ENCODE results near the gene TMEM266. TPM values are rescaled to one million over a fixed set of nuclear protein-coding genes. Genes with fewer than 3 reads are reported as not detected.
A peak's percentile ranks its signal among the peaks of the same experiment; 100 is the strongest.

Gene TMEM266
- total RNA-seq, 2 experiments from 2014 or later = not detected

GRCh38 chr15:76173317-76173834, 113.6 kb downstream of the TMEM266 start:
- Mint-ChIP-seq H3K27me3 (peaks cover 8% of the 10 kb centered on the region), H3K27ac (no peak overlapping the region), H3K4me1 (no peaks in the 10 kb centered on the region), H3K36me3 (ENCODE audit: low read depth) (no peaks in the 10 kb centered on the region), H3K9me3 (no peaks in the 10 kb centered on the region), H3K4me3 (no peak overlapping the region)
- CTCF ChIA-PET = interaction anchor here (0.6 kb wide), 1 partner anchor 14 kb away, joined by 4 read pairs; no protein-coding TSS in a partner anchor
- POLR2A ChIA-PET = no interaction called here
- DNase-seq = no peak

- Mint-ChIP-seq H3K36me3 (ENCODE audit: low read depth) (no peaks in the 10 kb centered on the region), H3K27me3 (peaks cover 15% of the 10 kb centered on the region), H3K9me3 (no peaks in the 10 kb centered on the region), H3K4me3 (no peak overlapping the region), H3K4me1 (no peaks in the 10 kb centered on the region), H3K27ac (no peak overlapping the region)
- ChIA-PET CTCF (no interaction called here), POLR2A (no interaction called here)
- no peak for DNase-seq
These were observed 114.9 kb downstream of the TMEM266 start for GRCh38 chr15:76174654-76175053.

GRCh38 chr15:76175442-76175841, 115.7 kb downstream of the TMEM266 start:
- no peak for DNase-seq
- H3K27me3 Mint-ChIP-seq = peaks cover 17% of the 10 kb centered on the region
- H3K9me3 Mint-ChIP-seq = no peaks in the 10 kb centered on the region
- no peaks in the 10 kb centered on the region for H3K4me1 Mint-ChIP-seq
- no peaks in the 10 kb centered on the region for H3K36me3 Mint-ChIP-seq (ENCODE audit: low read depth)
- no peak overlapping the region for H3K4me3 Mint-ChIP-seq
- no peak overlapping the region for H3K27ac Mint-ChIP-seq
- POLR2A ChIA-PET = interaction anchor here (0.5 kb wide), 1 partner anchor 21 kb away, joined by 3 read pairs; no protein-coding TSS in a partner anchor
- CTCF ChIA-PET = no interaction called here

GRCh38 chr15:76176059-76176458, 116.3 kb downstream of the TMEM266 start:
- Mint-ChIP-seq H3K4me3 (no peak overlapping the region), H3K36me3 (ENCODE audit: low read depth) (no peaks in the 10 kb centered on the region)
- CTCF ChIA-PET = no interaction called here

GRCh38 chr15:76176487-76177085, 116.8 kb downstream of the TMEM266 start:
- POLR2A ChIA-PET = no interaction called here
- no peak overlapping the region for H3K4me3 Mint-ChIP-seq
- no peak for DNase-seq
- peaks cover 5% of the 10 kb centered on the region for H3K4me1 Mint-ChIP-seq
- no peaks in the 10 kb centered on the region for H3K9me3 Mint-ChIP-seq
- H3K27me3 Mint-ChIP-seq = peaks cover 17% of the 10 kb centered on the region
- CTCF ChIA-PET = no interaction called here
- no peak overlapping the region for H3K27ac Mint-ChIP-seq
- no peaks in the 10 kb centered on the region for H3K36me3 Mint-ChIP-seq (ENCODE audit: low read depth)

More at GRCh38 chr15:76176059-76176458, 116.3 kb downstream of the TMEM266 start:
- DNase-seq = no peak
- H3K27me3 Mint-ChIP-seq = peaks cover 17% of the 10 kb centered on the region
- H3K9me3 Mint-ChIP-seq = no peaks in the 10 kb centered on the region
- POLR2A ChIA-PET = no interaction called here
- no peaks in the 10 kb centered on the region for H3K4me1 Mint-ChIP-seq
- H3K27ac Mint-ChIP-seq = no peak overlapping the region

- POLR2A ChIA-PET = no interaction called here
- Mint-ChIP-seq H3K27ac (no peak overlapping the region), H3K27me3 (peaks cover 17% of the 10 kb centered on the region), H3K4me3 (no peak overlapping the region), H3K36me3 (ENCODE audit: low read depth) (no peaks in the 10 kb centered on the region), H3K9me3 (no peaks in the 10 kb centered on the region), H3K4me1 (peaks cover 10% of the 10 kb centered on the region)
- DNase-seq = no peak
- CTCF ChIA-PET = no interaction called here
These were observed 117.8 kb downstream of the TMEM266 start for GRCh38 chr15:76177491-76178040.

- Mint-ChIP-seq H3K27ac (no peak overlapping the region), H3K4me1 (peaks cover 10% of the 10 kb centered on the region), H3K4me3 (no peak overlapping the region), H3K27me3 (peaks cover 17% of the 10 kb centered on the region), H3K36me3 (ENCODE audit: low read depth) (no peaks in the 10 kb centered on the region), H3K9me3 (no peaks in the 10 kb centered on the region)
- ChIA-PET CTCF (no interaction called here), POLR2A (interaction anchor here (0.5 kb wide), 1 partner anchor 982 kb away, joined by 5 read pairs; no protein-coding TSS in a partner anchor)
- DNase-seq = no peak
These were observed 118.7 kb downstream of the TMEM266 start for GRCh38 chr15:76178296-76179000.

- H3K4me3 Mint-ChIP-seq = no peak overlapping the region
- peaks cover 17% of the 10 kb centered on the region for H3K27me3 Mint-ChIP-seq
- no peaks in the 10 kb centered on the region for H3K9me3 Mint-ChIP-seq
- no peak for DNase-seq
- H3K36me3 Mint-ChIP-seq (ENCODE audit: low read depth) = no peaks in the 10 kb centered on the region
- no peak overlapping the region for H3K27ac Mint-ChIP-seq
- peaks cover 10% of the 10 kb centered on the region for H3K4me1 Mint-ChIP-seq
- ChIA-PET CTCF (no interaction called here), POLR2A (no interaction called here)
These were observed 119.2 kb downstream of the TMEM266 start for GRCh38 chr15:76179023-76179422.

GRCh38 chr15:76180321-76180720, 120.5 kb downstream of the TMEM266 start:
- DNase-seq = no peak
- H3K9me3 Mint-ChIP-seq = no peaks in the 10 kb centered on the region
- no peak overlapping the region for H3K4me3 Mint-ChIP-seq
- no peaks in the 10 kb centered on the region for H3K36me3 Mint-ChIP-seq (ENCODE audit: low read depth)
- POLR2A ChIA-PET = no interaction called here
- H3K4me1 Mint-ChIP-seq = peaks cover 10% of the 10 kb centered on the region
- no peak overlapping the region for H3K27ac Mint-ChIP-seq
- CTCF ChIA-PET = no interaction called here
- H3K27me3 Mint-ChIP-seq = peaks cover 21% of the 10 kb centered on the region

- H3K36me3 Mint-ChIP-seq (ENCODE audit: low read depth) = no peaks in the 10 kb centered on the region
- ChIA-PET CTCF (no interaction called here), POLR2A (no interaction called here)
- no peak overlapping the region for H3K4me3 Mint-ChIP-seq
- H3K27me3 Mint-ChIP-seq = peaks cover 21% of the 10 kb centered on the region
- no peak overlapping the region for H3K27ac Mint-ChIP-seq
- H3K4me1 Mint-ChIP-seq = peaks cover 10% of the 10 kb centered on the region
- peak; percentile 40 for DNase-seq
- no peaks in the 10 kb centered on the region for H3K9me3 Mint-ChIP-seq
These were observed 121.9 kb downstream of the TMEM266 start for GRCh38 chr15:76181705-76182107.

GRCh38 chr15:76183930-76184649, 124.3 kb downstream of the TMEM266 start:
- POLR2A ChIA-PET = no interaction called here
- Mint-ChIP-seq H3K4me1 (peaks cover 10% of the 10 kb centered on the region), H3K4me3 (no peak overlapping the region), H3K36me3 (ENCODE audit: low read depth) (no peaks in the 10 kb centered on the region), H3K27me3 (peaks cover 20% of the 10 kb centered on the region), H3K9me3 (no peaks in the 10 kb centered on the region), H3K27ac (no peak overlapping the region)
- DNase-seq = no peak
- CTCF ChIA-PET = interaction anchor here (0.8 to 1.0 kb wide), 2 partner anchors 8 to 30 kb away, joined by 3 read pairs; no protein-coding TSS in a partner anchor

GRCh38 chr15:76184650-76185035, 124.9 kb downstream of the TMEM266 start:
- no peak overlapping the region for H3K4me3 Mint-ChIP-seq
- no peaks in the 10 kb centered on the region for H3K9me3 Mint-ChIP-seq
- peaks cover 19% of the 10 kb centered on the region for H3K27me3 Mint-ChIP-seq
- H3K36me3 Mint-ChIP-seq (ENCODE audit: low read depth) = no peaks in the 10 kb centered on the region
- H3K27ac Mint-ChIP-seq = no peak overlapping the region
- ChIA-PET POLR2A (no interaction called here), CTCF (interaction anchor here (0.8 to 1.2 kb wide), 3 partner anchors 30 to 1358 kb away, joined by 3 to 4 read pairs (median 3); no protein-coding TSS in a partner anchor)
- DNase-seq = no peak
- peaks cover 10% of the 10 kb centered on the region for H3K4me1 Mint-ChIP-seq

GRCh38 chr15:76185716-76186115, 125.9 kb downstream of the TMEM266 start:
- Mint-ChIP-seq H3K27ac (no peak overlapping the region), H3K27me3 (peaks cover 25% of the 10 kb centered on the region), H3K36me3 (ENCODE audit: low read depth) (no peaks in the 10 kb centered on the region), H3K4me1 (peaks cover 17% of the 10 kb centered on the region), H3K9me3 (no peaks in the 10 kb centered on the region), H3K4me3 (no peak overlapping the region)
- peak; percentile 25 for DNase-seq
- ChIA-PET CTCF (interaction anchor here (0.6 to 1.2 kb wide), 6 partner anchors 15 to 1357 kb away, joined by 3 to 5 read pairs (median 4); no protein-coding TSS in a partner anchor), POLR2A (no interaction called here)
